HCT116 (cell line): ENCODE data around the gene TTBK1. TPM values are rescaled to one million over a fixed set of nuclear protein-coding genes. Genes with fewer than 3 reads are reported as not detected.
A peak's percentile ranks its signal among the peaks of the same experiment; 100 is the strongest.

Source experiments
- ATAC-seq: fragments of 200-7000 bp; cut with Tn5 transposase; 2 replicates; pipeline ENCODE4 v1.9.1; 2020; ENCODE audit warnings: mild to moderate bottlenecking, moderate library complexity
- BruUV-seq: library from RNA; stranded (reverse); fragments of 400-500 nt; replicated peaks from 2 replicates; lab custom pipeline; 2021; lab: Mats Ljungman, UMichigan
- CTCF ChIA-PET: fragments of 300-600 bp; sonication (Branson Sonifier 250); formaldehyde crosslinking; loops from one replicate; lab custom pipeline; 2021; ENCODE audit warnings: antibody characterized with exemption; lab: Charles Lee
- POLR2A ChIA-PET: fragments of 300-600, 350-600 bp; sonication (Branson Sonifier 250); formaldehyde crosslinking; loops from one replicate; lab custom pipeline; 2021; ENCODE audit warnings: antibody characterized with exemption; lab: Charles Lee
- RAD21 ChIA-PET, 2 experiments: fragments of 300-600 bp; sonication (Branson Sonifier 250); formaldehyde crosslinking; loops; one replicate each; lab custom pipeline; 2023; ENCODE audit warnings: low total read pairs in 2 of 2; ENCODE audit not compliant: uncharacterized antibody in 2 of 2, unreplicated experiment in 2 of 2, low non-redundant PET in 1 of 2; lab: Charles Lee
- DNase-seq: peaks from one replicate; pipeline ENCODE4 v3.0.0-alpha.2; 2010; ENCODE audit warnings: low read depth, low spot score
- H2AFZ ChIP-seq: fragments of 200-600 bp; shearing (Covaris generic), sonication (generic); 2 replicates; pipeline ENCODE4 v1.6.1; 2017; ENCODE audit warnings: low read depth, mixed run types, mixed read lengths, antibody characterized with exemption, low read length; ENCODE audit not compliant: poor library complexity, severe bottlenecking
- H3K27ac ChIP-seq: 2 replicates; pipeline ENCODE4 v1.5.1; 2012; ENCODE audit warnings: low read depth, low read length
- H3K27me3 ChIP-seq: fragments of 200-600 bp; sonication (generic); 2 replicates; pipeline ENCODE4 v1.6.1; 2016; ENCODE audit warnings: mixed run types, low read length, mixed read lengths; ENCODE audit not compliant: insufficient read depth
- H3K36me3 ChIP-seq, 2 experiments: fragments of 200-500 bp in 1 of 2; fragments of 200-600 bp in 1 of 2; sonication (Bioruptor generic) in 1 of 2; sonication (generic) in 1 of 2; 2 replicates each; pipeline versions ENCODE4 v1.5.1 to v1.6.1; 2014 to 2016; ENCODE audit warnings: low read length in 2 of 2, inconsistent platforms in 1 of 2, mixed read lengths in 1 of 2, mixed run types in 1 of 2; ENCODE audit not compliant: insufficient read depth in 2 of 2, control insufficient read depth in 1 of 2
- H3K4me1 ChIP-seq, 2 experiments: fragments of 200-600 bp in 1 of 2; sonication (generic) in 1 of 2; 2 replicates each; pipeline versions ENCODE4 v1.5.1 to v1.6.1; 2012 to 2017; ENCODE audit warnings: low read length in 2 of 2, inconsistent platforms in 1 of 2, mild to moderate bottlenecking in 1 of 2, mixed read lengths in 1 of 2, mixed run types in 1 of 2, moderate library complexity in 1 of 2; ENCODE audit not compliant: insufficient read depth in 2 of 2, control insufficient read depth in 1 of 2
- H3K4me2 ChIP-seq: fragments of 200-600 bp; sonication (generic); 2 replicates; pipeline ENCODE4 v1.6.1; 2017; ENCODE audit warnings: mixed run types, low read length, mixed read lengths
- H3K4me3 ChIP-seq, 2 experiments: fragments of 200-600 bp in 1 of 2; sonication (generic) in 1 of 2; replicated peaks in 1 of 2; 2 replicates each; pipeline ENCODE4 v1.5.1; 2011 to 2016; ENCODE audit warnings: low read length in 2 of 2, control low read depth in 1 of 2, low read depth in 1 of 2, mild to moderate bottlenecking in 1 of 2, mixed read lengths in 1 of 2, mixed run types in 1 of 2
- H3K79me2 ChIP-seq: fragments of 200-600 bp; sonication (generic); 2 replicates; pipeline ENCODE4 v1.6.1; 2017; ENCODE audit warnings: mild to moderate bottlenecking, mixed run types, low read length, moderate library complexity, mixed read lengths; ENCODE audit not compliant: insufficient read depth
- H3K9ac ChIP-seq: fragments of 200-600 bp; sonication (generic); 2 replicates; pipeline ENCODE4 v1.6.1; 2016; ENCODE audit warnings: low read length, mixed read lengths
- H3K9me2 ChIP-seq: fragments of 200-600 bp; sonication (generic), shearing (Covaris generic); 2 replicates; pipeline ENCODE4 v1.6.1; 2017; ENCODE audit warnings: mixed run types, mild to moderate bottlenecking, moderate library complexity; ENCODE audit not compliant: insufficient read depth
- H3K9me3 ChIP-seq, 2 experiments: fragments of 200-500 bp in 1 of 2; fragments of 200-600 bp in 1 of 2; sonication (Bioruptor generic) in 1 of 2; sonication (generic) in 1 of 2; 2 replicates each; pipeline ENCODE4 v1.6.1; 2014 to 2017; ENCODE audit warnings: low read length in 2 of 2, mixed read lengths in 2 of 2, inconsistent platforms in 1 of 2, low read depth in 1 of 2, mild to moderate bottlenecking in 1 of 2, mixed run types in 1 of 2, moderate library complexity in 1 of 2; ENCODE audit not compliant: control insufficient read depth in 1 of 2, insufficient read depth in 1 of 2
- H4K20me1 ChIP-seq: fragments of 200-600 bp; sonication (generic), shearing (Covaris generic); 2 replicates; pipeline ENCODE4 v1.6.1; 2017; ENCODE audit warnings: mixed run types, mild to moderate bottlenecking, moderate library complexity; ENCODE audit not compliant: insufficient read depth
- EGR1 ChIP-seq: IDR thresholded peaks from 2 replicates; pipeline ENCODE4 v1.6.1; 2012; ENCODE audit warnings: low read depth
- EZH2phosphoT487 ChIP-seq: fragments of 200-600 bp; IDR thresholded peaks from 2 replicates; pipeline ENCODE4 v1.6.1; 2018; ENCODE audit warnings: antibody characterized with exemption, borderline replicate concordance
- FOSL1 ChIP-seq: IDR thresholded peaks from 2 replicates; pipeline ENCODE4 v1.6.1; 2012; ENCODE audit warnings: low read depth
- RAD21 ChIP-seq: IDR thresholded peaks from 2 replicates; pipeline ENCODE4 v1.6.1; 2012; ENCODE audit warnings: low read depth, mild to moderate bottlenecking
- TCF7L2 ChIP-seq: IDR thresholded peaks from 2 replicates; pipeline ENCODE4 v1.7.0; 2011; ENCODE audit warnings: borderline replicate concordance, inconsistent platforms; ENCODE audit not compliant: insufficient read depth, insufficient read length; ENCODE audit errors: extremely low read depth
- YY1 ChIP-seq: IDR thresholded peaks from 2 replicates; pipeline ENCODE4 v1.6.1; 2011; ENCODE audit warnings: low read length, low read depth, moderate library complexity, mild to moderate bottlenecking; ENCODE audit not compliant: insufficient replicate concordance; ENCODE audit errors: extremely low read depth
- ZNF274 ChIP-seq: fragments of 200-500 bp; sonication (Bioruptor generic); IDR thresholded peaks from 2 replicates; pipeline ENCODE4 v1.6.1; 2014; ENCODE audit warnings: mild to moderate bottlenecking, low read depth, low read length, inconsistent platforms
- intact Hi-C: fragments of 100-400 bp; cut with micrococcal nuclease; formaldehyde crosslinking; loops from 2 replicates; pipeline ENCODE4 v1.10.0; 2022
- total RNA-seq: library from RNA; stranded (reverse); gene quantifications from one replicate; pipeline ENCODE4 v1.2.1, GENCODE V29; 2021; ENCODE audit not compliant: unreplicated experiment

The TTBK1 gene
- total RNA-seq, 1 experiment from 2014 or later: not detected

GRCh38 chr6:43247114-43247999 is 4.1 kb downstream of the TTBK1 start:
- H3K4me1 ChIP-seq: peaks cover 3 to 11% of the 10 kb centered on the region in 2 experiments; a peak in 2 of 4 replicates
- BruUV-seq: no TSS peak
- peak overlapping the region; percentile 80 for H2AFZ ChIP-seq
- peak overlapping the region; percentile 35 to 39 for H3K4me3 ChIP-seq
- no peaks in the 10 kb centered on the region for H3K9me3 ChIP-seq
- CTCF ChIA-PET: interaction anchor here (0.7 to 1.2 kb wide), 2 partner anchors 16 to 18 kb away, joined by 3 to 7 read pairs; partner anchors contain the start of gene DNPH1
- RAD21 ChIA-PET: no interaction called here
- TF ChIP-seq YY1 (peak; percentile 52), RAD21 (no peak), FOSL1 (no peak), EGR1 (peak; percentile 93)
- no peak overlapping the region for H3K9ac ChIP-seq
- no peaks in the 10 kb centered on the region for H3K9me2 ChIP-seq
- intact Hi-C loops: no loop called here
- no peaks in the 10 kb centered on the region for H3K79me2 ChIP-seq
- no peaks in the 10 kb centered on the region for H4K20me1 ChIP-seq
- ATAC-seq (peak; percentile 99), DNase-seq (peak; percentile 24)
- no peak overlapping the region for H3K27ac ChIP-seq
- POLR2A ChIA-PET: interaction anchor here (0.6 kb wide), 1 partner anchor 9 kb away, joined by 3 read pairs; no protein-coding TSS in a partner anchor
- peak overlapping the region; percentile 74 for H3K4me2 ChIP-seq
- no peaks in the 10 kb centered on the region for H3K36me3 ChIP-seq
- peaks cover 4% of the 10 kb centered on the region; the same call in 1 of the 2 replicates for H3K27me3 ChIP-seq

GRCh38 chr6:43248101-43248500 is 4.8 kb downstream of the TTBK1 start:
- Histone ChIP-seq H3K4me2 (no peak overlapping the region), H3K27me3 (peaks cover 4% of the 10 kb centered on the region; the same call in 1 of the 2 replicates), H3K9me3 (no peaks in the 10 kb centered on the region), H3K36me3 (no peaks in the 10 kb centered on the region), H4K20me1 (no peaks in the 10 kb centered on the region), H3K9me2 (no peaks in the 10 kb centered on the region), H3K27ac (no peak overlapping the region)
- DNase-seq: no peak
- intact Hi-C loops: no loop called here
- no peak for TF ChIP-seq ZNF274
- TF ChIP-seq TCF7L2: no peak
- TF ChIP-seq YY1: no peak
- TF ChIP-seq EZH2phosphoT487: no peak
- TF ChIP-seq, all 23 proteins: peak for 0
- BruUV-seq: no TSS peak
- Histone ChIP-seq H3K4me1 (peaks cover 3 to 11% of the 10 kb centered on the region in 2 experiments; a peak in 2 of 4 replicates), H3K4me3 (no peak overlapping the region), H3K79me2 (no peaks in the 10 kb centered on the region), H3K9ac (no peak overlapping the region), H2AFZ (no peak overlapping the region)
- ChIA-PET CTCF (no interaction called here), RAD21 (no interaction called here), POLR2A (interaction anchor here (0.6 kb wide), 1 partner anchor 9 kb away, joined by 3 read pairs; no protein-coding TSS in a partner anchor)
- ATAC-seq: no peak
